Measurements from ENCODE around the gene ACO1.

The ACO1 gene

DNA sequence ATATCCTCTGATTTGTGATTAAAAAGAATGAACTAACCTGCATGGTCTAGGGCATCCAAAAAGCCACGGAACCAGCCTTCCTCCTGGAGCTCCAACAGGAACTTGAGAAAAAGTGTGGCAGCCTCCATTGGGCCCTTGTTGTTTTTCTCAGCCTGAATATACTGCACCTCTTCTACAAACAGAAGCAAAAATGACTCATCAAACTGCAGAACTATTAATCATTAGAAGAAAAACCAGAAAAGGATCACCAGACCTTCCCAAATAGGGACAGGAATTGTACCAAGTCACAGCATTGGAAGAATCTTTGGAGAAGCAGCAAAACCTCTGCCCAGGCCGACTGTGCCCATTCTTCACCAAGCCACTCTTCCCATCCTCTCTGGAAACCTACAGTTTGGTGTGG lies 116.3 kb downstream of the ACO1 start:
- no peak for TF ChIP-seq EZH2phosphoT487 (IDR thresholded peaks at IDR 0.05; ENCODE audit: borderline replicate concordance)
- TF ChIP-seq, protein P1, sequence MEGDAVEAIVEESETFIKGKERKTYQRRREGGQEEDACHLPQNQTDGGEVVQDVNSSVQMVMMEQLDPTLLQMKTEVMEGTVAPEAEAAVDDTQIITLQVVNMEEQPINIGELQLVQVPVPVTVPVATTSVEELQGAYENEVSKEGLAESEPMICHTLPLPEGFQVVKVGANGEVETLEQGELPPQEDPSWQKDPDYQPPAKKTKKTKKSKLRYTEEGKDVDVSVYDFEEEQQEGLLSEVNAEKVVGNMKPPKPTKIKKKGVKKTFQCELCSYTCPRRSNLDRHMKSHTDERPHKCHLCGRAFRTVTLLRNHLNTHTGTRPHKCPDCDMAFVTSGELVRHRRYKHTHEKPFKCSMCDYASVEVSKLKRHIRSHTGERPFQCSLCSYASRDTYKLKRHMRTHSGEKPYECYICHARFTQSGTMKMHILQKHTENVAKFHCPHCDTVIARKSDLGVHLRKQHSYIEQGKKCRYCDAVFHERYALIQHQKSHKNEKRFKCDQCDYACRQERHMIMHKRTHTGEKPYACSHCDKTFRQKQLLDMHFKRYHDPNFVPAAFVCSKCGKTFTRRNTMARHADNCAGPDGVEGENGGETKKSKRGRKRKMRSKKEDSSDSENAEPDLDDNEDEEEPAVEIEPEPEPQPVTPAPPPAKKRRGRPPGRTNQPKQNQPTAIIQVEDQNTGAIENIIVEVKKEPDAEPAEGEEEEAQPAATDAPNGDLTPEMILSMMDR (conservative IDR thresholded peaks at IDR 0.05; ENCODE audit: low read length), result no peak
- Histone ChIP-seq H3K4me1 (ENCODE audit: insufficient read depth, low read length, poor library complexity, severe bottlenecking) (no peaks in the 10 kb centered on the region), H3K9me3 (ENCODE audit: insufficient read depth, low read depth, low read length) (no peaks in the 10 kb centered on the region), H3K79me2 (ENCODE audit: insufficient read depth, low read length) (no peaks in the 10 kb centered on the region), H3F3A (ENCODE audit: low read depth) (no peaks in the 10 kb centered on the region), H2AFZ (ENCODE audit: low read length) (no peak overlapping the region), H3K27me3 (ENCODE audit: insufficient read depth, low read length, poor library complexity, severe bottlenecking) (no peaks in the 10 kb centered on the region), H3K4me2 (ENCODE audit: low read depth, low read length, poor library complexity, severe bottlenecking) (no peak overlapping the region), H3K36me3 (ENCODE audit: insufficient read depth, low read length) (peaks cover 11% of the 10 kb centered on the region; the same call in 1 of the 2 replicates), H3K9me2 (replicated peaks; ENCODE audit: low read depth, low read length) (no peaks in the 10 kb centered on the region), H4K20me1 (ENCODE audit: insufficient read depth, low read length, poor library complexity, severe bottlenecking) (no peaks in the 10 kb centered on the region), H3K9ac (ENCODE audit: low read depth, low read length, poor library complexity, severe bottlenecking) (no peak overlapping the region), H3K4me3 (ENCODE audit: low read length, poor library complexity, severe bottlenecking) (no peak overlapping the region)

DNA sequence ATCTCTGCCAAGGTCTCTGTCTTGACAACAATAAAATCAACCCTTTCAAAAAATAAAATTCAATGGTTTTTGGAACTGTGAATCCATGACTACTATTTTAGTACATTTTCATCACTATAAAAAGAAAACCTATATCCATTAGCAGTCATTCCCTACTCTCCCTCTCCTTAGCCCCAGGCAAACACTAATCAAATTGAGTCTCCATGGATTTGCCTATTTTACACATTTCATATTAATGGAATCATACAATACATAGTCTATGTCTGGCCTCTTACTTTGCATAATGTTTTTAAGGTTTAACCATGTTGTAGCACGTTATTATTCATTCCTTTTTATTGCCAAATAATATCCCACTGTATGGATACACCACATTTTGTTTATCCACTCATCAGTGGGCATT lies 117.4 kb downstream of the ACO1 start:
- H3K4me1 ChIP-seq (ENCODE audit: insufficient read depth, low read length, poor library complexity, severe bottlenecking), result no peaks in the 10 kb centered on the region
- no peaks in the 10 kb centered on the region for H3F3A ChIP-seq (ENCODE audit: low read depth)
- H3K27me3 ChIP-seq (ENCODE audit: insufficient read depth, low read length, poor library complexity, severe bottlenecking), result no peaks in the 10 kb centered on the region
- no peak overlapping the region for H2AFZ ChIP-seq (ENCODE audit: low read length)
- no peaks in the 10 kb centered on the region for H3K79me2 ChIP-seq (ENCODE audit: insufficient read depth, low read length)
- no peak for TF ChIP-seq EZH2phosphoT487 (IDR thresholded peaks at IDR 0.05; ENCODE audit: borderline replicate concordance)
- TF ChIP-seq, protein P1 (conservative IDR thresholded peaks at IDR 0.05; ENCODE audit: low read length), result no peak
- peaks cover 11% of the 10 kb centered on the region; the same call in 1 of the 2 replicates for H3K36me3 ChIP-seq (ENCODE audit: insufficient read depth, low read length)
- no peak overlapping the region for H3K4me3 ChIP-seq (ENCODE audit: low read length, poor library complexity, severe bottlenecking)
- no peaks in the 10 kb centered on the region for H3K9me3 ChIP-seq (ENCODE audit: insufficient read depth, low read depth, low read length)
- H3K9me2 ChIP-seq (replicated peaks; ENCODE audit: low read depth, low read length), result no peaks in the 10 kb centered on the region
- no peak overlapping the region for H3K4me2 ChIP-seq (ENCODE audit: low read depth, low read length, poor library complexity, severe bottlenecking)
- no peaks in the 10 kb centered on the region for H4K20me1 ChIP-seq (ENCODE audit: insufficient read depth, low read length, poor library complexity, severe bottlenecking)
- H3K9ac ChIP-seq (ENCODE audit: low read depth, low read length, poor library complexity, severe bottlenecking), result no peak overlapping the region

- Histone ChIP-seq H3K4me3 (ENCODE audit: low read length, poor library complexity, severe bottlenecking) (no peak overlapping the region), H3F3A (ENCODE audit: low read depth) (no peaks in the 10 kb centered on the region), H3K36me3 (ENCODE audit: insufficient read depth, low read length) (peaks cover 11% of the 10 kb centered on the region; the same call in 1 of the 2 replicates), H3K4me2 (ENCODE audit: low read depth, low read length, poor library complexity, severe bottlenecking) (no peak overlapping the region), H3K27me3 (ENCODE audit: insufficient read depth, low read length, poor library complexity, severe bottlenecking) (no peaks in the 10 kb centered on the region), H3K4me1 (ENCODE audit: insufficient read depth, low read length, poor library complexity, severe bottlenecking) (no peaks in the 10 kb centered on the region), H3K9me2 (replicated peaks; ENCODE audit: low read depth, low read length) (no peaks in the 10 kb centered on the region), H4K20me1 (ENCODE audit: insufficient read depth, low read length, poor library complexity, severe bottlenecking) (no peaks in the 10 kb centered on the region), H2AFZ (ENCODE audit: low read length) (no peak overlapping the region), H3K9me3 (ENCODE audit: insufficient read depth, low read depth, low read length) (no peaks in the 10 kb centered on the region), H3K79me2 (ENCODE audit: insufficient read depth, low read length) (no peaks in the 10 kb centered on the region), H3K9ac (ENCODE audit: low read depth, low read length, poor library complexity, severe bottlenecking) (no peak overlapping the region)
- no peak for TF ChIP-seq EZH2phosphoT487 (IDR thresholded peaks at IDR 0.05; ENCODE audit: borderline replicate concordance)
- TF ChIP-seq, protein P1 (conservative IDR thresholded peaks at IDR 0.05; ENCODE audit: low read length), result no peak
Observed at GRCh38 chr9:32502464-32502863, 118.0 kb downstream of the ACO1 start.

Data from Loucy (cell line).